ENCODE results near the gene PRXL2A. TPM values are rescaled to one million over a fixed set of nuclear protein-coding genes. Genes with fewer than 3 reads are reported as not detected.
A peak's percentile ranks its signal among the peaks of the same experiment; 100 is the strongest.

Gene PRXL2A
- total RNA-seq, 2 donors from 2014 or later = 0.94 to 1.5 TPM

- Mint-ChIP-seq H3K27ac (peak overlapping the region; percentile 100), H3K4me1 (peaks cover 88% of the 10 kb centered on the region), H3K27me3 (no peaks in the 10 kb centered on the region), H3K36me3 (ENCODE audit: low read depth) (peaks cover 10% of the 10 kb centered on the region), H3K4me3 (peak overlapping the region; percentile 98)
- ATAC-seq = no peak
- no peaks in the 10 kb centered on the region for H3K9me3 ChIP-seq (ENCODE audit: control insufficient read depth, low read length, poor library complexity, severe bottlenecking)
- DNase-seq = no peak
Observed at GRCh38 chr10:80462981-80463741, 54.8 kb downstream of the PRXL2A start.

GRCh38 chr10:80463868-80464267 lies 55.5 kb downstream of the PRXL2A start:
- Mint-ChIP-seq H3K27ac (peak overlapping the region; percentile 100), H3K4me3 (peak overlapping the region; percentile 98), H3K4me1 (peaks cover 87% of the 10 kb centered on the region), H3K27me3 (no peaks in the 10 kb centered on the region), H3K36me3 (ENCODE audit: low read depth) (peaks cover 10% of the 10 kb centered on the region)
- ATAC-seq (no peak), DNase-seq (no peak)
- H3K9me3 ChIP-seq (ENCODE audit: control insufficient read depth, low read length, poor library complexity, severe bottlenecking) = no peaks in the 10 kb centered on the region

GRCh38 chr10:80464557-80465450 lies 56.5 kb downstream of the PRXL2A start:
- H3K27me3 Mint-ChIP-seq = no peaks in the 10 kb centered on the region
- H3K36me3 Mint-ChIP-seq (ENCODE audit: low read depth) = peaks cover 10% of the 10 kb centered on the region
- peak overlapping the region; percentile 98 for H3K4me3 Mint-ChIP-seq
- DNase-seq = no peak
- H3K27ac Mint-ChIP-seq = peak overlapping the region; percentile 100
- H3K9me3 ChIP-seq (ENCODE audit: control insufficient read depth, low read length, poor library complexity, severe bottlenecking) = no peaks in the 10 kb centered on the region
- peaks cover 87% of the 10 kb centered on the region for H3K4me1 Mint-ChIP-seq
- ATAC-seq = peak; percentile 12

GRCh38 chr10:80465451-80465835 lies 57.1 kb downstream of the PRXL2A start:
- H3K4me1 Mint-ChIP-seq = peaks cover 83% of the 10 kb centered on the region
- ATAC-seq = peak; percentile 23
- H3K27ac Mint-ChIP-seq = peak overlapping the region; percentile 100
- peak overlapping the region; percentile 98 for H3K4me3 Mint-ChIP-seq
- H3K9me3 ChIP-seq (ENCODE audit: control insufficient read depth, low read length, poor library complexity, severe bottlenecking) = no peaks in the 10 kb centered on the region
- H3K27me3 Mint-ChIP-seq = no peaks in the 10 kb centered on the region
- peaks cover 10% of the 10 kb centered on the region for H3K36me3 Mint-ChIP-seq (ENCODE audit: low read depth)
- DNase-seq = no peak

- H3K27me3 Mint-ChIP-seq = no peaks in the 10 kb centered on the region
- peaks cover 7% of the 10 kb centered on the region for H3K36me3 Mint-ChIP-seq (ENCODE audit: low read depth)
Observed at GRCh38 chr10:80465839-80466590, 57.7 kb downstream of the PRXL2A start.

GRCh38 chr10:80466724-80467326 lies 58.5 kb downstream of the PRXL2A start:
- no peaks in the 10 kb centered on the region for H3K9me3 ChIP-seq (ENCODE audit: control insufficient read depth, low read length, poor library complexity, severe bottlenecking)
- Mint-ChIP-seq H3K4me1 (peaks cover 82% of the 10 kb centered on the region), H3K36me3 (ENCODE audit: low read depth) (peaks cover 7% of the 10 kb centered on the region), H3K27me3 (no peaks in the 10 kb centered on the region), H3K4me3 (peak overlapping the region; percentile 98), H3K27ac (peak overlapping the region; percentile 100)
- DNase-seq (no peak), ATAC-seq (no peak)

More at GRCh38 chr10:80465839-80466590, 57.7 kb downstream of the PRXL2A start:
- DNase-seq = peak in 2 of 3 donors; percentile 45
- H3K9me3 ChIP-seq (ENCODE audit: control insufficient read depth, low read length, poor library complexity, severe bottlenecking) = no peaks in the 10 kb centered on the region
- Mint-ChIP-seq H3K4me3 (peak overlapping the region; percentile 98), H3K4me1 (peaks cover 82% of the 10 kb centered on the region), H3K27ac (peak overlapping the region; percentile 100)
- peak; percentile 87 for ATAC-seq

- peaks cover 10% of the 10 kb centered on the region for H3K36me3 Mint-ChIP-seq (ENCODE audit: low read depth)
- no peaks in the 10 kb centered on the region for H3K27me3 Mint-ChIP-seq
- DNase-seq (peak in 1 of 3 donors; percentile 43), ATAC-seq (peak; percentile 17)
- H3K4me3 Mint-ChIP-seq = peak overlapping the region; percentile 98
- peaks cover 81% of the 10 kb centered on the region for H3K4me1 Mint-ChIP-seq
- peak overlapping the region; percentile 100 for H3K27ac Mint-ChIP-seq
- H3K9me3 ChIP-seq (ENCODE audit: control insufficient read depth, low read length, poor library complexity, severe bottlenecking) = no peaks in the 10 kb centered on the region
Observed at GRCh38 chr10:80468002-80468401, 59.7 kb downstream of the PRXL2A start.

GRCh38 chr10:80468806-80469421 lies 60.6 kb downstream of the PRXL2A start:
- Mint-ChIP-seq H3K27me3 (no peaks in the 10 kb centered on the region), H3K27ac (peak overlapping the region; percentile 100), H3K4me3 (peak overlapping the region; percentile 98), H3K36me3 (ENCODE audit: low read depth) (peaks cover 6% of the 10 kb centered on the region), H3K4me1 (peaks cover 77% of the 10 kb centered on the region)
- no peaks in the 10 kb centered on the region for H3K9me3 ChIP-seq (ENCODE audit: control insufficient read depth, low read length, poor library complexity, severe bottlenecking)
- no peak for DNase-seq
- peak; percentile 6 for ATAC-seq

GRCh38 chr10:80470266-80470665 lies 61.9 kb downstream of the PRXL2A start:
- Mint-ChIP-seq H3K27ac (peak overlapping the region; percentile 100), H3K4me3 (no peak overlapping the region), H3K36me3 (ENCODE audit: low read depth) (peaks cover 6% of the 10 kb centered on the region), H3K27me3 (no peaks in the 10 kb centered on the region), H3K4me1 (peaks cover 76% of the 10 kb centered on the region)
- DNase-seq (no peak), ATAC-seq (no peak)
- H3K9me3 ChIP-seq (ENCODE audit: control insufficient read depth, low read length, poor library complexity, severe bottlenecking) = no peaks in the 10 kb centered on the region

- DNase-seq (no peak), ATAC-seq (no peak)
- Mint-ChIP-seq H3K4me3 (peak overlapping the region; percentile 83), H3K36me3 (ENCODE audit: low read depth) (peaks cover 3% of the 10 kb centered on the region), H3K4me1 (peaks cover 72% of the 10 kb centered on the region), H3K27me3 (no peaks in the 10 kb centered on the region), H3K27ac (peak overlapping the region; percentile 100)
- H3K9me3 ChIP-seq (ENCODE audit: control insufficient read depth, low read length, poor library complexity, severe bottlenecking) = no peaks in the 10 kb centered on the region
Observed at GRCh38 chr10:80471001-80471400, 62.6 kb downstream of the PRXL2A start.

GRCh38 chr10:80471715-80472233 lies 63.4 kb downstream of the PRXL2A start:
- H3K36me3 Mint-ChIP-seq (ENCODE audit: low read depth) = peaks cover 3% of the 10 kb centered on the region
- H3K9me3 ChIP-seq (ENCODE audit: control insufficient read depth, low read length, poor library complexity, severe bottlenecking) = no peaks in the 10 kb centered on the region
- DNase-seq = no peak
- no peaks in the 10 kb centered on the region for H3K27me3 Mint-ChIP-seq
- H3K4me3 Mint-ChIP-seq = peak overlapping the region; percentile 87
- H3K4me1 Mint-ChIP-seq = peaks cover 66% of the 10 kb centered on the region
- peak; percentile 19 for ATAC-seq
- H3K27ac Mint-ChIP-seq = peak overlapping the region; percentile 100

Data from T-helper 17 cell (primary cell).